Liver (tissue), 3 donors: ENCODE data around the gene POLH.

ENCODE experiments used
- FOXA2 ChIP-seq: IDR thresholded peaks from 2 replicates; pipeline ENCODE4 v1.6.1; 2016; ENCODE audit warnings: antibody characterized with exemption
- HNF4A ChIP-seq, 2 donors: conservative IDR thresholded peaks; 2 replicates each; pipeline ENCODE4 v1.6.1; 2016; ENCODE audit warnings: antibody characterized with exemption in 2 of 2, mild to moderate bottlenecking in 2 of 2
- MAX ChIP-seq: IDR thresholded peaks from 2 replicates; pipeline ENCODE4 v1.6.1; 2016; ENCODE audit warnings: antibody characterized with exemption
- YY1 ChIP-seq: IDR thresholded peaks from 2 replicates; pipeline ENCODE4 v1.6.1; 2016; ENCODE audit warnings: antibody characterized with exemption, mild to moderate bottlenecking
- TF ChIP-seq, protein P1 (sequence below): fragments of 150-350 bp; IDR thresholded peaks from 2 replicates; pipeline ENCODE4 v1.5.1; 2017; ENCODE audit warnings: improper control_type of control experiment, low read depth, low read length; ENCODE audit not compliant: missing input control
- TF ChIP-seq, protein P2 (sequence below): IDR thresholded peaks from 2 replicates; pipeline ENCODE4 v1.6.1; 2016; ENCODE audit warnings: antibody characterized with exemption
- donor health status: healthy.
- donor health status: healthy.

- TF ChIP-seq, protein P1, sequence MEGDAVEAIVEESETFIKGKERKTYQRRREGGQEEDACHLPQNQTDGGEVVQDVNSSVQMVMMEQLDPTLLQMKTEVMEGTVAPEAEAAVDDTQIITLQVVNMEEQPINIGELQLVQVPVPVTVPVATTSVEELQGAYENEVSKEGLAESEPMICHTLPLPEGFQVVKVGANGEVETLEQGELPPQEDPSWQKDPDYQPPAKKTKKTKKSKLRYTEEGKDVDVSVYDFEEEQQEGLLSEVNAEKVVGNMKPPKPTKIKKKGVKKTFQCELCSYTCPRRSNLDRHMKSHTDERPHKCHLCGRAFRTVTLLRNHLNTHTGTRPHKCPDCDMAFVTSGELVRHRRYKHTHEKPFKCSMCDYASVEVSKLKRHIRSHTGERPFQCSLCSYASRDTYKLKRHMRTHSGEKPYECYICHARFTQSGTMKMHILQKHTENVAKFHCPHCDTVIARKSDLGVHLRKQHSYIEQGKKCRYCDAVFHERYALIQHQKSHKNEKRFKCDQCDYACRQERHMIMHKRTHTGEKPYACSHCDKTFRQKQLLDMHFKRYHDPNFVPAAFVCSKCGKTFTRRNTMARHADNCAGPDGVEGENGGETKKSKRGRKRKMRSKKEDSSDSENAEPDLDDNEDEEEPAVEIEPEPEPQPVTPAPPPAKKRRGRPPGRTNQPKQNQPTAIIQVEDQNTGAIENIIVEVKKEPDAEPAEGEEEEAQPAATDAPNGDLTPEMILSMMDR = no peak
- TF ChIP-seq YY1 = no peak
- TF ChIP-seq, protein P2, sequence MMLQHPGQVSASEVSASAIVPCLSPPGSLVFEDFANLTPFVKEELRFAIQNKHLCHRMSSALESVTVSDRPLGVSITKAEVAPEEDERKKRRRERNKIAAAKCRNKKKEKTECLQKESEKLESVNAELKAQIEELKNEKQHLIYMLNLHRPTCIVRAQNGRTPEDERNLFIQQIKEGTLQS = no peak
- no peak for TF ChIP-seq FOXA2
- TF ChIP-seq MAX = no peak
- TF ChIP-seq HNF4A (conservative IDR thresholded peaks at IDR 0.05) = no peak
Observed at GRCh38 chr6:43613721-43614395, 37.9 kb downstream of the POLH start.
